ENCODE measurements around the gene AHRR. TPM values are rescaled to one million over a fixed set of nuclear protein-coding genes. Genes with fewer than 3 reads are reported as not detected.

AHRR gene
- total RNA-seq, 1 experiment from 2014 or later: 2.2 TPM

GRCh38 chr5:311963-312362 is 9.6 kb upstream of the AHRR start:
- DNase-seq: no peak
- Mint-ChIP-seq H3K27me3 (ENCODE audit: low read depth) (no peaks in the 10 kb centered on the region), H3K4me1 (peaks cover 0 to 14% of the 10 kb centered on the region in 2 experiments), H3K27ac (no peak overlapping the region), H3K4me3 (no peak overlapping the region), H3K36me3 (ENCODE audit: insufficient read depth in 1 of 3, low read depth in 3 of 3) (peaks cover 4 to 38% (median 20%) of the 10 kb centered on the region in 3 experiments), H3K9me3 (no peaks in the 10 kb centered on the region)
- no peaks in the 10 kb centered on the region for H4K20me1 ChIP-seq (ENCODE audit: control insufficient read depth, insufficient read depth, insufficient read length)
- no peaks in the 10 kb centered on the region; the same call in 1 of the 2 replicates for H3K79me2 ChIP-seq (ENCODE audit: insufficient read depth, low read length)
- H2AFZ ChIP-seq (ENCODE audit: low read length): no peak overlapping the region
- no peaks in the 10 kb centered on the region for H3K23me2 ChIP-seq (ENCODE audit: insufficient read length, low read depth, low read length, poor library complexity, severe bottlenecking)
- no peak overlapping the region for H3K56ac ChIP-seq (ENCODE audit: insufficient read length, low read depth, low read length)
- H3K4me2 ChIP-seq (ENCODE audit: insufficient read depth, insufficient read length, low read length): no peak overlapping the region
- no peak overlapping the region for H2BK5ac ChIP-seq (ENCODE audit: insufficient read length, low read length)
- no peak overlapping the region for H2BK12ac ChIP-seq (ENCODE audit: insufficient read length, low read depth, low read length)
- no peak overlapping the region for H2AK5ac ChIP-seq (ENCODE audit: insufficient read length, low read length)
- H3K79me1 ChIP-seq (ENCODE audit: insufficient read depth, low read depth, low read length, poor library complexity, severe bottlenecking): no peaks in the 10 kb centered on the region
- H4K8ac ChIP-seq (replicated peaks; ENCODE audit: insufficient read length, low read depth, low read length): no peak overlapping the region
- H3K4ac ChIP-seq (ENCODE audit: low read depth, low read length): no peak overlapping the region
- no peaks in the 10 kb centered on the region for H3K4me1 ChIP-seq (ENCODE audit: insufficient read depth, low read length)
- H3T11ph ChIP-seq (ENCODE audit: low read length): no peak overlapping the region
- no peak overlapping the region for H3K23ac ChIP-seq (ENCODE audit: insufficient read length, low read depth, low read length)
- no peak overlapping the region for H3K18ac ChIP-seq (ENCODE audit: insufficient read length, low read depth, low read length)
- WGBS (ENCODE audit: extremely low coverage, insufficient read length, low lambda C conversion rate): no CpG with 5 or more reads among the region's 8 CpGs
- no peaks in the 10 kb centered on the region for H3K9me3 ChIP-seq (ENCODE audit: control insufficient read depth, low read depth, low read length)
- H3K27me3 ChIP-seq (ENCODE audit: insufficient read depth, low read length): no peaks in the 10 kb centered on the region
- H3K14ac ChIP-seq (ENCODE audit: insufficient read depth, low read length): no peak overlapping the region
- H4K91ac ChIP-seq (ENCODE audit: insufficient read length, low read depth, low read length): no peak overlapping the region
- TF ChIP-seq, protein P1, sequence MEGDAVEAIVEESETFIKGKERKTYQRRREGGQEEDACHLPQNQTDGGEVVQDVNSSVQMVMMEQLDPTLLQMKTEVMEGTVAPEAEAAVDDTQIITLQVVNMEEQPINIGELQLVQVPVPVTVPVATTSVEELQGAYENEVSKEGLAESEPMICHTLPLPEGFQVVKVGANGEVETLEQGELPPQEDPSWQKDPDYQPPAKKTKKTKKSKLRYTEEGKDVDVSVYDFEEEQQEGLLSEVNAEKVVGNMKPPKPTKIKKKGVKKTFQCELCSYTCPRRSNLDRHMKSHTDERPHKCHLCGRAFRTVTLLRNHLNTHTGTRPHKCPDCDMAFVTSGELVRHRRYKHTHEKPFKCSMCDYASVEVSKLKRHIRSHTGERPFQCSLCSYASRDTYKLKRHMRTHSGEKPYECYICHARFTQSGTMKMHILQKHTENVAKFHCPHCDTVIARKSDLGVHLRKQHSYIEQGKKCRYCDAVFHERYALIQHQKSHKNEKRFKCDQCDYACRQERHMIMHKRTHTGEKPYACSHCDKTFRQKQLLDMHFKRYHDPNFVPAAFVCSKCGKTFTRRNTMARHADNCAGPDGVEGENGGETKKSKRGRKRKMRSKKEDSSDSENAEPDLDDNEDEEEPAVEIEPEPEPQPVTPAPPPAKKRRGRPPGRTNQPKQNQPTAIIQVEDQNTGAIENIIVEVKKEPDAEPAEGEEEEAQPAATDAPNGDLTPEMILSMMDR (conservative IDR thresholded peaks at IDR 0.05): no peak
- H2BK20ac ChIP-seq (ENCODE audit: low read depth, low read length, poor library complexity, severe bottlenecking): no peak overlapping the region
- H3K27ac ChIP-seq (ENCODE audit: insufficient read length, low read depth, low read length): no peak overlapping the region
- no peak overlapping the region for H3K9ac ChIP-seq (ENCODE audit: extremely low read depth, insufficient read length, low read length)
- no peak overlapping the region for H2BK120ac ChIP-seq (ENCODE audit: low read depth, low read length, poor library complexity, severe bottlenecking)
- H2BK15ac ChIP-seq (ENCODE audit: low read depth, low read length): no peak overlapping the region
- no peak overlapping the region for H4K5ac ChIP-seq (ENCODE audit: insufficient read length, low read depth, low read length)
